ENCODE data around the gene RASSF1. TPM values are rescaled to one million over a fixed set of nuclear protein-coding genes. Genes with fewer than 3 reads are reported as not detected.

Gene RASSF1
- total and polyA plus RNA-seq, 2 of the 13 experiments (the other 11 are each of a cell fraction or from before 2014, with no cell fraction given) = 10.2 to 27.5 TPM

DNA sequence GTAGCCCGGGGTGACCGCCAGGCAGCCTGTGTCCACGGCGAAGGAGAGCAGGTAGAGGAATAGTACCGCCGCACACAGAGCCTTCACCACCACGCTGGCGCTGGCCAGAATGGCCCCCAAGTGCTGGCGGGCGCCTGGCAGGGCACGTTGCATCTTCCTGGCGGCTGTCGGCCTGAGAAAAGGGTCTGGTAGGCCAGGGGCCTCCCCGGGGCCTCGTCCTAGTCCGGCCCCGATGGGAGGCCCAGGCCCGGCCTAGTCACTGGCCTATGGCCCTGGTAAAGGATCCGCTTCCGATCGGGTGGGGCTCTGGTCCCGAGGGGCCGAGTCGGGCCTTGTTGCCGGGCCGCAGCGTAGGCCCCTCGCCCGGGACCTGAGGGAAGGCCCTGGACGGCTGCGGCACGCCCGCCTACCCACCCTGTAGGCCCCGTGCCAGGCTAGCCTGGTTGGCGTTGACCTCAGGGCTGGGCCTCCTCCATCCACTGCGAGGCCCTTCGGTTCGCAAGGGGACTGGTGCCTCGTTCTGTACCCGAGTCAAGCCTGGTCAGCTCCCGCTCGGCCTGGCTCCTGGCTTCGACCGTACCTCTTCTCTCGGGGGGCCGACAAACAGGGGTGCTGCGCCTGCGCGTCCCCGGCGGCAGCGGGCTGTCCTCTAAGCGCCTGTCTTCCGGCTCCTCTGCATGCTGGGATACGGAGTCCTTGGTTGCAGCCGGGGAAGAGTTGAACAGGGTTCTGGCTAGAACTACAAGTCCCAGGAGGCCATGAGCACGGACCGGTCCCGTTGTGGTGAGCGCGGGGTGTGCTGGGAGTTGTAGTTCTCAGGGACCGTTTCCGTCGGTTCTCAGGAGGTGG, 18.5 kb upstream of the RASSF1 start, which contains the start of gene TMEM115:
Gene TMEM115, minus strand, starts transcription at position 611 of the 849 bp plus-strand sequence. Its CDS starts 458 bp downstream, at position 153.
- peaks cover 39% of the 10 kb centered on the region for H3K79me2 ChIP-seq (ENCODE audit: insufficient read depth, low read length)
- H3K36me3 ChIP-seq (replicated peaks in 1 of 2; ENCODE audit: control insufficient read depth in 1 of 2, insufficient read depth in 2 of 2, low read length in 2 of 2) = peaks cover 6 to 20% of the 10 kb centered on the region in 2 experiments; a peak in 4 of 5 replicates
- FAIRE-seq = peak; percentile 96
- peaks cover 25% of the 10 kb centered on the region for H4K20me1 ChIP-seq (ENCODE audit: insufficient read depth, low read length)
- peak within 1 kb of the TSS; percentile 94 for H3K4me2 ChIP-seq (ENCODE audit: low read depth, low read length)
- CTCF ChIA-PET (ENCODE audit: low intra/inter-chr PET ratio, low total read pairs) = no interaction called here
- DNase-seq (ENCODE audit: low spot score) = peak; percentile 97
- peak; percentile 97 for ATAC-seq
- intact Hi-C loops (cut with micrococcal nuclease; ENCODE audit: unreplicated experiment) = no loop called here
- H3K27ac ChIP-seq (ENCODE audit: extremely low read length, insufficient read depth, low read length) = peak within 1 kb of the TSS; percentile 66
- H3K4me1 ChIP-seq (ENCODE audit: insufficient read depth, low read length) = peaks cover 37% of the 10 kb centered on the region
- peak within 1 kb of the TSS; percentile 91 for H3K9ac ChIP-seq (ENCODE audit: insufficient read depth, low read depth, low read length)
- POLR2A ChIA-PET = interaction anchor here (1.0 to 1.2 kb wide), 2 partner anchors 9 to 22 kb away, joined by 3 to 10 read pairs; partner anchors contain the start of genes CYB561D2 and NPRL2
- TSS peak; percentile 70 for BruUV-seq (replicated peaks)
- peaks cover 3 to 15% of the 10 kb centered on the region in 2 experiments; a peak in 2 of 5 replicates for H3K27me3 ChIP-seq (ENCODE audit: control insufficient read depth in 1 of 2, insufficient read depth in 2 of 2, low read length in 2 of 2)
- WGBS (ENCODE audit: low lambda C conversion rate) = 0% methylated on average over 10 of the region's 64 CpGs
- H3K4me3 ChIP-seq (replicated peaks in 1 of 3; ENCODE audit: insufficient read depth in 1 of 3, low read depth in 2 of 3, low read length in 3 of 3) = peak within 1 kb of the TSS; percentile 76 to 91 (median 88)
- H2AFZ ChIP-seq (ENCODE audit: low read length) = peak within 1 kb of the TSS; percentile 67
- no peaks in the 10 kb centered on the region for H3K9me3 ChIP-seq (ENCODE audit: low read length)
- in situ Hi-C loops (cut with HindIII; ENCODE audit: extremely low pct_ligation_motif_present, low pct_unique_long_range_greater_than_20kb) = no loop called here
- TF ChIP-seq ARID2 (CRISPR knock-in tag; IDR thresholded peaks at IDR 0.05; ENCODE audit: borderline replicate concordance) = no peak
- TF ChIP-seq, protein P1, sequence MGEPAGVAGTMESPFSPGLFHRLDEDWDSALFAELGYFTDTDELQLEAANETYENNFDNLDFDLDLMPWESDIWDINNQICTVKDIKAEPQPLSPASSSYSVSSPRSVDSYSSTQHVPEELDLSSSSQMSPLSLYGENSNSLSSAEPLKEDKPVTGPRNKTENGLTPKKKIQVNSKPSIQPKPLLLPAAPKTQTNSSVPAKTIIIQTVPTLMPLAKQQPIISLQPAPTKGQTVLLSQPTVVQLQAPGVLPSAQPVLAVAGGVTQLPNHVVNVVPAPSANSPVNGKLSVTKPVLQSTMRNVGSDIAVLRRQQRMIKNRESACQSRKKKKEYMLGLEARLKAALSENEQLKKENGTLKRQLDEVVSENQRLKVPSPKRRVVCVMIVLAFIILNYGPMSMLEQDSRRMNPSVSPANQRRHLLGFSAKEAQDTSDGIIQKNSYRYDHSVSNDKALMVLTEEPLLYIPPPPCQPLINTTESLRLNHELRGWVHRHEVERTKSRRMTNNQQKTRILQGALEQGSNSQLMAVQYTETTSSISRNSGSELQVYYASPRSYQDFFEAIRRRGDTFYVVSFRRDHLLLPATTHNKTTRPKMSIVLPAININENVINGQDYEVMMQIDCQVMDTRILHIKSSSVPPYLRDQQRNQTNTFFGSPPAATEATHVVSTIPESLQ (CRISPR knock-in tag; conservative IDR thresholded peaks at IDR 0.05) = peak; percentile 64; the same call in 1 of the 2 replicates
- TF ChIP-seq, protein P2, sequence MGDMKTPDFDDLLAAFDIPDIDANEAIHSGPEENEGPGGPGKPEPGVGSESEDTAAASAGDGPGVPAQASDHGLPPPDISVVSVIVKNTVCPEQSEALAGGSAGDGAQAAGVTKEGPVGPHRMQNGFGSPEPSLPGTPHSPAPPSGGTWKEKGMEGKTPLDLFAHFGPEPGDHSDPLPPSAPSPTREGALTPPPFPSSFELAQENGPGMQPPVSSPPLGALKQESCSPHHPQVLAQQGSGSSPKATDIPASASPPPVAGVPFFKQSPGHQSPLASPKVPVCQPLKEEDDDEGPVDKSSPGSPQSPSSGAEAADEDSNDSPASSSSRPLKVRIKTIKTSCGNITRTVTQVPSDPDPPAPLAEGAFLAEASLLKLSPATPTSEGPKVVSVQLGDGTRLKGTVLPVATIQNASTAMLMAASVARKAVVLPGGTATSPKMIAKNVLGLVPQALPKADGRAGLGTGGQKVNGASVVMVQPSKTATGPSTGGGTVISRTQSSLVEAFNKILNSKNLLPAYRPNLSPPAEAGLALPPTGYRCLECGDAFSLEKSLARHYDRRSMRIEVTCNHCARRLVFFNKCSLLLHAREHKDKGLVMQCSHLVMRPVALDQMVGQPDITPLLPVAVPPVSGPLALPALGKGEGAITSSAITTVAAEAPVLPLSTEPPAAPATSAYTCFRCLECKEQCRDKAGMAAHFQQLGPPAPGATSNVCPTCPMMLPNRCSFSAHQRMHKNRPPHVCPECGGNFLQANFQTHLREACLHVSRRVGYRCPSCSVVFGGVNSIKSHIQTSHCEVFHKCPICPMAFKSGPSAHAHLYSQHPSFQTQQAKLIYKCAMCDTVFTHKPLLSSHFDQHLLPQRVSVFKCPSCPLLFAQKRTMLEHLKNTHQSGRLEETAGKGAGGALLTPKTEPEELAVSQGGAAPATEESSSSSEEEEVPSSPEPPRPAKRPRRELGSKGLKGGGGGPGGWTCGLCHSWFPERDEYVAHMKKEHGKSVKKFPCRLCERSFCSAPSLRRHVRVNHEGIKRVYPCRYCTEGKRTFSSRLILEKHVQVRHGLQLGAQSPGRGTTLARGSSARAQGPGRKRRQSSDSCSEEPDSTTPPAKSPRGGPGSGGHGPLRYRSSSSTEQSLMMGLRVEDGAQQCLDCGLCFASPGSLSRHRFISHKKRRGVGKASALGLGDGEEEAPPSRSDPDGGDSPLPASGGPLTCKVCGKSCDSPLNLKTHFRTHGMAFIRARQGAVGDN (CRISPR knock-in tag; IDR thresholded peaks at IDR 0.05) = peak; percentile 95
- TF ChIP-seq ZNF629 (CRISPR knock-in tag; conservative IDR thresholded peaks at IDR 0.05) = no peak
- TF ChIP-seq HOXA9 (CRISPR knock-in tag; IDR thresholded peaks at IDR 0.05; ENCODE audit: borderline replicate concordance) = no peak
- TF ChIP-seq JUN (CRISPR knock-in tag; IDR thresholded peaks at IDR 0.05) = peak; percentile 31; the same call in 1 of the 2 replicates
- TF ChIP-seq, protein P3, sequence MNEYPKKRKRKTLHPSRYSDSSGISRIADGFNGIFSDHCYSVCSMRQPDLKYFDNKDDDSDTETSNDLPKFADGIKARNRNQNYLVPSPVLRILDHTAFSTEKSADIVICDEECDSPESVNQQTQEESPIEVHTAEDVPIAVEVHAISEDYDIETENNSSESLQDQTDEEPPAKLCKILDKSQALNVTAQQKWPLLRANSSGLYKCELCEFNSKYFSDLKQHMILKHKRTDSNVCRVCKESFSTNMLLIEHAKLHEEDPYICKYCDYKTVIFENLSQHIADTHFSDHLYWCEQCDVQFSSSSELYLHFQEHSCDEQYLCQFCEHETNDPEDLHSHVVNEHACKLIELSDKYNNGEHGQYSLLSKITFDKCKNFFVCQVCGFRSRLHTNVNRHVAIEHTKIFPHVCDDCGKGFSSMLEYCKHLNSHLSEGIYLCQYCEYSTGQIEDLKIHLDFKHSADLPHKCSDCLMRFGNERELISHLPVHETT (CRISPR knock-in tag; conservative IDR thresholded peaks at IDR 0.05) = peak; percentile 79
- TF ChIP-seq NR2F2 (IDR thresholded peaks at IDR 0.05; ENCODE audit: borderline replicate concordance, low read depth) = no peak; the same call in 1 of the 2 replicates
- TF ChIP-seq, protein P4, sequence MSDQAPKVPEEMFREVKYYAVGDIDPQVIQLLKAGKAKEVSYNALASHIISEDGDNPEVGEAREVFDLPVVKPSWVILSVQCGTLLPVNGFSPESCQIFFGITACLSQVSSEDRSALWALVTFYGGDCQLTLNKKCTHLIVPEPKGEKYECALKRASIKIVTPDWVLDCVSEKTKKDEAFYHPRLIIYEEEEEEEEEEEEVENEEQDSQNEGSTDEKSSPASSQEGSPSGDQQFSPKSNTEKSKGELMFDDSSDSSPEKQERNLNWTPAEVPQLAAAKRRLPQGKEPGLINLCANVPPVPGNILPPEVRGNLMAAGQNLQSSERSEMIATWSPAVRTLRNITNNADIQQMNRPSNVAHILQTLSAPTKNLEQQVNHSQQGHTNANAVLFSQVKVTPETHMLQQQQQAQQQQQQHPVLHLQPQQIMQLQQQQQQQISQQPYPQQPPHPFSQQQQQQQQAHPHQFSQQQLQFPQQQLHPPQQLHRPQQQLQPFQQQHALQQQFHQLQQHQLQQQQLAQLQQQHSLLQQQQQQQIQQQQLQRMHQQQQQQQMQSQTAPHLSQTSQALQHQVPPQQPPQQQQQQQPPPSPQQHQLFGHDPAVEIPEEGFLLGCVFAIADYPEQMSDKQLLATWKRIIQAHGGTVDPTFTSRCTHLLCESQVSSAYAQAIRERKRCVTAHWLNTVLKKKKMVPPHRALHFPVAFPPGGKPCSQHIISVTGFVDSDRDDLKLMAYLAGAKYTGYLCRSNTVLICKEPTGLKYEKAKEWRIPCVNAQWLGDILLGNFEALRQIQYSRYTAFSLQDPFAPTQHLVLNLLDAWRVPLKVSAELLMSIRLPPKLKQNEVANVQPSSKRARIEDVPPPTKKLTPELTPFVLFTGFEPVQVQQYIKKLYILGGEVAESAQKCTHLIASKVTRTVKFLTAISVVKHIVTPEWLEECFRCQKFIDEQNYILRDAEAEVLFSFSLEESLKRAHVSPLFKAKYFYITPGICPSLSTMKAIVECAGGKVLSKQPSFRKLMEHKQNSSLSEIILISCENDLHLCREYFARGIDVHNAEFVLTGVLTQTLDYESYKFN (CRISPR knock-in tag; conservative IDR thresholded peaks at IDR 0.05) = 0 out of 2 replicates have a peak, but pooled peaks have one; percentile 8
- TF ChIP-seq NR2F6 (IDR thresholded peaks at IDR 0.05) = no peak
- no peak for TF ChIP-seq NR2F6 (CRISPR knock-in tag; IDR thresholded peaks at IDR 0.05)
